Suprapubic skin (tissue), 4 donors: Measurements from ENCODE around the gene CEP131. TPM values are rescaled to one million over a fixed set of nuclear protein-coding genes. Genes with fewer than 3 reads are reported as not detected.
A peak's percentile ranks its signal among the peaks of the same experiment; 100 is the strongest.

Source experiments
- DNase-seq, 2 donors: peaks; one replicate each; pipeline ENCODE4 v3.0.0-alpha.2; 2019; ENCODE audit warnings: low spot score in 2 of 2
- H3K27ac ChIP-seq: fragments of 200-600 bp; sonication (generic); one replicate; pipeline ENCODE4 v1.5.1; 2019
- H3K27me3 ChIP-seq: fragments of 200-600 bp; sonication (generic); one replicate; pipeline ENCODE4 v1.5.1; 2019
- H3K36me3 ChIP-seq: fragments of 200-600 bp; sonication (generic); one replicate; pipeline ENCODE4 v1.5.1; 2019
- H3K4me1 ChIP-seq: fragments of 200-600 bp; sonication (generic); one replicate; pipeline ENCODE4 v1.5.1; 2019
- H3K4me3 ChIP-seq: fragments of 200-600 bp; sonication (generic); one replicate; pipeline ENCODE4 v1.5.1; 2019; ENCODE audit warnings: mild to moderate bottlenecking
- H3K9me3 ChIP-seq: fragments of 200-600 bp; sonication (generic); one replicate; pipeline ENCODE4 v1.5.1; 2019
- CTCF ChIP-seq, 2 donors: fragments of 200-600 bp in 1 of 2; fragments of 450-650 bp in 1 of 2; sonication (generic) in 1 of 2; IDR thresholded peaks; one replicate each; pipeline ENCODE4 v1.5.1; 2016 to 2019; ENCODE audit warnings: antibody characterized with exemption in 2 of 2, mild to moderate bottlenecking in 1 of 2, moderate library complexity in 1 of 2
- EP300 ChIP-seq: sonication (generic); formaldehyde crosslinking; IDR thresholded peaks from one replicate; pipeline ENCODE4 v1.6.1; 2017; ENCODE audit warnings: antibody characterized with exemption
- POLR2A ChIP-seq, 2 donors: fragments of 450-650 bp; IDR thresholded peaks; one replicate each; pipeline ENCODE4 v1.6.1; 2017; ENCODE audit warnings: antibody characterized with exemption in 2 of 2, mild to moderate bottlenecking in 2 of 2, moderate library complexity in 2 of 2
- POLR2AphosphoS5 ChIP-seq, 3 donors: sonication (generic); formaldehyde crosslinking; IDR thresholded peaks; one replicate each; pipeline ENCODE4 v1.6.1; 2017; ENCODE audit warnings: antibody characterized with exemption in 3 of 3
- WGBS: methylation state at CpG from one replicate; pipeline ENCODE4 v1.1.5; 2018; 5-methylcytosine and 5-hydroxymethylcytosine counted together
- total RNA-seq, 4 donors: library from RNA; depleted of rRNA; stranded (reverse); fragments of >200 nt; gene quantifications; one replicate each; pipeline ENCODE4 v1.1.0, GENCODE V29; 2016

The CEP131 gene
- total RNA-seq, 4 donors from 2014 or later = 4.2 to 9.5 (median 8.0) TPM

- TF ChIP-seq POLR2A (IDR thresholded peaks at IDR 0.05) (no peak), CTCF (IDR thresholded peaks at IDR 0.05) (no peak), EP300 (no peak), POLR2AphosphoS5 (IDR thresholded peaks at IDR 0.05) (no peak)
- no peak overlapping the region for H3K27ac ChIP-seq
- no peak overlapping the region for H3K4me3 ChIP-seq
- peaks cover 14% of the 10 kb centered on the region for H3K4me1 ChIP-seq
- DNase-seq = no peak
- no peaks in the 10 kb centered on the region for H3K9me3 ChIP-seq
- peaks cover 51% of the 10 kb centered on the region for H3K27me3 ChIP-seq
- WGBS = 97% methylated on average over 4 of the region's 4 CpGs
- H3K36me3 ChIP-seq = no peaks in the 10 kb centered on the region
Measured at GRCh38 chr17:81167194-81167524, 55.6 kb downstream of the CEP131 start.

- WGBS = no CpG with 5 or more reads among the region's 62 CpGs
- H3K27me3 ChIP-seq = peaks cover 56% of the 10 kb centered on the region
- peaks cover 12% of the 10 kb centered on the region for H3K4me1 ChIP-seq
- no peaks in the 10 kb centered on the region for H3K36me3 ChIP-seq
- no peak for DNase-seq
- no peak within 1 kb of the TSS for H3K27ac ChIP-seq
- no peak for TF ChIP-seq POLR2A (IDR thresholded peaks at IDR 0.05)
- TF ChIP-seq CTCF (IDR thresholded peaks at IDR 0.05) = no peak
- no peak for TF ChIP-seq POLR2AphosphoS5 (IDR thresholded peaks at IDR 0.05)
- no peak for TF ChIP-seq EP300
- H3K9me3 ChIP-seq = no peaks in the 10 kb centered on the region
- H3K4me3 ChIP-seq = peak within 1 kb of the TSS; percentile 42
Measured at GRCh38 chr17:81166033-81166492, 56.7 kb downstream of the CEP131 start, which contains the start of gene AATK. Gene AATK (minus strand): TSS chr17:81166221. CDS start chr17:81165992, 229 bp downstream.

- no peak for DNase-seq
- H3K4me3 ChIP-seq = peak within 1 kb of the TSS; percentile 42
- WGBS = no CpG with 5 or more reads among the region's 46 CpGs
- no peaks in the 10 kb centered on the region for H3K9me3 ChIP-seq
- H3K4me1 ChIP-seq = peaks cover 12% of the 10 kb centered on the region
- peaks cover 56% of the 10 kb centered on the region for H3K27me3 ChIP-seq
- H3K27ac ChIP-seq = no peak within 1 kb of the TSS
- TF ChIP-seq POLR2A (IDR thresholded peaks at IDR 0.05) = no peak
- no peak for TF ChIP-seq CTCF (IDR thresholded peaks at IDR 0.05)
- H3K36me3 ChIP-seq = no peaks in the 10 kb centered on the region
Measured at GRCh38 chr17:81165246-81166032, 57.3 kb downstream of the CEP131 start, which contains the start of gene PVALEF. Gene PVALEF (plus strand): TSS chr17:81165507. CDS start chr17:81181227, 15,720 bp downstream.

GRCh38 chr17:81164371-81165245, 58.2 kb downstream of the CEP131 start:
- H3K27me3 ChIP-seq = peaks cover 65% of the 10 kb centered on the region
- H3K27ac ChIP-seq = no peak overlapping the region
- WGBS = 44% methylated on average over 12 of the region's 19 CpGs
- no peak overlapping the region for H3K4me3 ChIP-seq
- TF ChIP-seq POLR2AphosphoS5 (IDR thresholded peaks at IDR 0.05) (no peak), EP300 (no peak), CTCF (IDR thresholded peaks at IDR 0.05) (no peak), POLR2A (IDR thresholded peaks at IDR 0.05) (no peak)
- no peaks in the 10 kb centered on the region for H3K36me3 ChIP-seq
- DNase-seq = no peak
- no peaks in the 10 kb centered on the region for H3K9me3 ChIP-seq
- H3K4me1 ChIP-seq = peaks cover 12% of the 10 kb centered on the region
